ENCODE measurements around the gene CXCL17. TPM values are rescaled to one million over a fixed set of nuclear protein-coding genes. Genes with fewer than 3 reads are reported as not detected.

The CXCL17 gene
- total RNA-seq, 1 experiment from 2014 or later = 1.1 TPM

DNA sequence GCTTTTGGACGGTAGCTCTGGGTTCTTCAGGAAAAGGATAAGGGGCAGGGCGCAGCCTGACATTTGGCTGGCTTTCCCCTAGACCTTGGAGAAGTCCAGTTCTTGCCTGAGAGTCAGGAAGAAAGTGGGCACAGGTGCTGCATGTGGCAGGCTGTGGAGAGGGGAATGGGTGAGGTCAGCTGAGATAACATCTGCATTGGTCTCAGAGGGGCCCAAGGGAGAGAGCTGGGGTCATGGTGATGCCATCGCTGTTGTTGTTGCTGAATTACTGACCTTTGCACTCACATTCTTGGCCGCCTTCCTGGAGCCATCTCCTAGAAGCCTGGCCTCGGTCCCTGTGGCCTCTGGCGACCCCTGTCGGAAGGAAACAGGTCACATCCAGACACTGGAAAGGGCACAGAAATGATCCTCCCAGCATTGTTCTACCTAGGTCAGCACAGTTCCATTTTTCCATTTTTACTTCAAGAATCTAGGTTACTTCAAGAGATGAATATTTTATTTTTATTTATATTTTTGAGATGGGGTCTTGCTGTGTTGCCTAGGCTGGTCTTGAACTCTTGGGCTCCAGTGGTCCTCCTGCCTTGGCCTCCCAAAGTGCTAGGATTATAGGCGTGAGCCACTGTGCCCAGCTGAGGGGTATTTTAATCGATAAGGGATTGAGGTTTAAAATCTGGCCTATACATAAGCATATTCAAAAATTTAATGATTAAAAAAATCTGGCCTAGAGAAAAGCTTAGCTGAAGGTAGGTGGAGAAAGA, 9.1 kb downstream of the CXCL17 start:
- Histone ChIP-seq H3K9me3 (no peaks in the 10 kb centered on the region), H3K4me1 (peaks cover 15% of the 10 kb centered on the region), H3K27me3 (replicated peaks; ENCODE audit: control insufficient read depth, insufficient read depth, low read length) (no peaks in the 10 kb centered on the region), H3K36me3 (ENCODE audit: control insufficient read depth, insufficient read depth, low read length) (no peaks in the 10 kb centered on the region), H3K4me3 (ENCODE audit: low read depth, low read length) (no peak overlapping the region)
- ChIA-PET POLR2A (interaction anchor here (0.6 to 2.1 kb wide), 3 partner anchors 10 to 37 kb away, joined by 3 to 15 read pairs (median 3); no protein-coding TSS in a partner anchor), CTCF (interaction anchor here (0.5 to 3.0 kb wide), 9 partner anchors 9 to 987 kb away, joined by 3 to 23 read pairs (median 4); no protein-coding TSS in a partner anchor)
- Mint-ChIP-seq H3K27me3 (ENCODE audit: insufficient read depth, unreplicated experiment) (no peaks in the 10 kb centered on the region), H3K9me3 (ENCODE audit: unreplicated experiment) (no peaks in the 10 kb centered on the region), H3K4me3 (ENCODE audit: unreplicated experiment) (peak overlapping the region; percentile 51), H3K4me1 (ENCODE audit: low read depth, unreplicated experiment) (peaks cover 22% of the 10 kb centered on the region), H3K36me3 (ENCODE audit: insufficient read depth, unreplicated experiment) (peaks cover 4% of the 10 kb centered on the region), H3K27ac (ENCODE audit: unreplicated experiment) (peak overlapping the region; percentile 94)
- DNase-seq = peak; percentile 92 to 94
- BruUV-seq (replicated peaks) = no TSS peak
- intact Hi-C loops (cut with micrococcal nuclease; ENCODE audit: unreplicated experiment) = loop anchor here (1.0 kb wide), 3 partner anchors 10 to 108 kb away; partner anchors contain the start of gene MEGF8
- TF ChIP-seq CTCF (IDR thresholded peaks at IDR 0.05; ENCODE audit: insufficient read depth in 1 of 2, low read depth in 1 of 2, low read length in 1 of 2, severe bottlenecking in 1 of 2, unreplicated experiment in 1 of 2) = peak; percentile 82 to 91

- Mint-ChIP-seq H3K36me3 (ENCODE audit: insufficient read depth, unreplicated experiment) (no peaks in the 10 kb centered on the region), H3K27ac (ENCODE audit: unreplicated experiment) (no peak overlapping the region), H3K9me3 (ENCODE audit: unreplicated experiment) (no peaks in the 10 kb centered on the region), H3K4me3 (ENCODE audit: unreplicated experiment) (no peak overlapping the region), H3K27me3 (ENCODE audit: insufficient read depth, unreplicated experiment) (no peaks in the 10 kb centered on the region), H3K4me1 (ENCODE audit: low read depth, unreplicated experiment) (peaks cover 20% of the 10 kb centered on the region)
- Histone ChIP-seq H3K9me3 (no peaks in the 10 kb centered on the region), H3K36me3 (ENCODE audit: control insufficient read depth, insufficient read depth, low read length) (no peaks in the 10 kb centered on the region), H3K4me1 (peaks cover 11% of the 10 kb centered on the region), H3K27me3 (replicated peaks; ENCODE audit: control insufficient read depth, insufficient read depth, low read length) (no peaks in the 10 kb centered on the region), H3K4me3 (ENCODE audit: low read depth, low read length) (no peak overlapping the region)
- ChIA-PET POLR2A (no interaction called here), CTCF (no interaction called here)
- no peak for DNase-seq
- no TSS peak for BruUV-seq (replicated peaks)
- TF ChIP-seq CTCF (IDR thresholded peaks at IDR 0.05; ENCODE audit: insufficient read depth in 1 of 2, low read depth in 1 of 2, low read length in 1 of 2, severe bottlenecking in 1 of 2, unreplicated experiment in 1 of 2) = no peak
- intact Hi-C loops (cut with micrococcal nuclease; ENCODE audit: unreplicated experiment) = no loop called here
These were observed 11.3 kb downstream of the CXCL17 start for GRCh38 chr19:42431486-42431885.

- Histone ChIP-seq H3K9me3 (no peaks in the 10 kb centered on the region), H3K4me3 (ENCODE audit: low read depth, low read length) (no peak overlapping the region), H3K27me3 (replicated peaks; ENCODE audit: control insufficient read depth, insufficient read depth, low read length) (no peaks in the 10 kb centered on the region), H3K36me3 (ENCODE audit: control insufficient read depth, insufficient read depth, low read length) (no peaks in the 10 kb centered on the region), H3K4me1 (peaks cover 21% of the 10 kb centered on the region)
- ChIA-PET POLR2A (no interaction called here), CTCF (no interaction called here)
- Mint-ChIP-seq H3K27ac (ENCODE audit: unreplicated experiment) (no peak overlapping the region), H3K4me1 (ENCODE audit: low read depth, unreplicated experiment) (peaks cover 19% of the 10 kb centered on the region), H3K9me3 (ENCODE audit: unreplicated experiment) (no peaks in the 10 kb centered on the region), H3K27me3 (ENCODE audit: insufficient read depth, unreplicated experiment) (no peaks in the 10 kb centered on the region), H3K4me3 (ENCODE audit: unreplicated experiment) (no peak overlapping the region), H3K36me3 (ENCODE audit: insufficient read depth, unreplicated experiment) (peaks cover 8% of the 10 kb centered on the region)
- BruUV-seq (replicated peaks) = no TSS peak
- intact Hi-C loops (cut with micrococcal nuclease; ENCODE audit: unreplicated experiment) = no loop called here
- no peak for DNase-seq
- no peak for TF ChIP-seq CTCF (IDR thresholded peaks at IDR 0.05; ENCODE audit: insufficient read depth in 1 of 2, low read depth in 1 of 2, low read length in 1 of 2, severe bottlenecking in 1 of 2, unreplicated experiment in 1 of 2)
These were observed 14.1 kb downstream of the CXCL17 start for GRCh38 chr19:42428676-42429075.

Data from Caco-2 (cell line).